HG03175 (cell line): Measurements from ENCODE around the gene ZKSCAN1.
"Not testable (repeated sequence)": the region's sequence is repeated elsewhere in the genome, so short reads cannot be mapped to it uniquely, and the experiment has no call there.

Source experiments
- ATAC-seq: cut with Tn5 transposase; IDR thresholded peaks from one replicate; pipeline ENCODE4 v1.9.1; 2021; ENCODE audit warnings: mild to moderate bottlenecking, moderate library complexity; ENCODE audit not compliant: unreplicated experiment

Gene ZKSCAN1

GRCh38 chr7:100015232-100016214, at the start of gene ZKSCAN1:
ZKSCAN1 (plus strand) TSS chr7:100015596; CDS start chr7:100023507, 7,911 bp downstream.
- ATAC-seq = peak; percentile 96

GRCh38 chr7:99969298-99969697, 46.1 kb upstream of the ZKSCAN1 start:
- no peak for ATAC-seq

DNA sequence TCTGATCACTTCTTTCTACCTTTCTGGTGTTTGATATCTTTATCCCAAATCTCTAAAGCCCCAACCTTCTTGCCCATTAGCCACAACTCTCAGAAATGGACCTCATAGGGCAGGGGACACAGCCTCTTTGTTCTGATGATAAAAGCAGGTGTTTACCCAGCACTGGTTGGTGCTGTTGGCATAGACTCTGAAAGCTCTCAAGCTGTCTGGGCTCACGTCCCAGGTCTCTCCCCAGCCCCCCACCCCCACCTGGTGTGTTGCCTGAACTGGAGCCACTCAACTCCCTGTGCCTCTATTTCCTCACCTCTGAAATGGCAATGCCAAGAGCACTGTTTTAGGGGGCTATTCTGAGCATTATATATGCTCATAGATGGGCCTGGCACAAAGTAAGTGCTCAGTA, 45.6 kb upstream of the ZKSCAN1 start:
- not testable (repeated sequence) for ATAC-seq

DNA sequence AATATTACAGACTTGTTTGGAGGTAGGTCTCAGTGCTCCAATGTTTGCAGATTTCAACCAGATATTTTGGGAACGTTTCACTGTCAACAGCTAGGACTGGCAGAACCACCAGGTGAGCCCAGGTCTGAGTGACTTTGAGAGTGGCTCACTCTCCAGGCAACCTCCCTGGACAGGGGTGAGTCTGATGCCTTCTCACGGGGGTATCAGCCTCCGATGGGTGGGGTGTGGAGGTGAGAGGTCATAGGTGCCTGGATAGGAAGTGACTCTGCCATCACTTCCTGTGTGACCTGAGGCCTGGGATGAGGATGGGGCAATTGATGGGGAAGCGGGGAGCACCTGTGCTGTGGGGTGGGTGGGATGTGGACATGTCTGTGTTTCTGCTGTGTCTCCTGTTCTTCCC, 44.2 kb upstream of the ZKSCAN1 start:
- ATAC-seq = no peak

- ATAC-seq = not testable (repeated sequence)
Measured at GRCh38 chr7:99973817-99974216, 41.6 kb upstream of the ZKSCAN1 start.

DNA sequence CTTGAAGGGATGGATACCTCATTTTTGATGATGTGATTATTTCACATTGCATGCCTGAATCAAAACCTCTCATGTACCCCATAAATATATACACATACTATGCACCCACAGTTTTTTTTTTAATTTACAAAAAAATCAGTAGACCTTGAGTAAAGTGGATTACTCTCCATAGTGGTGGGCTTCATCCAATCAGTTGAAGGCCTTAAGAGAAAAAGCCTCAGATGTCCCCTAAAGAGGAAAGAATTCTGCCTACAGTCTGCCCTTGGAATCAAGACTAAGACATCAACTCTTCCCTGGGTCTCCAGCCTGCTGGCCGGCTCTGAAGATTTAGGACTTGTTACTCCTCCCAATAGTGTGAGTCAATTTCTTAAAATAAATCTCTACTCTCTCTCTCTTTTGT, 40.7 kb upstream of the ZKSCAN1 start:
- ATAC-seq = no peak

GRCh38 chr7:99975782-99976521, 39.4 kb upstream of the ZKSCAN1 start, which contains the start of gene AZGP1:
AZGP1 (minus strand) TSS chr7:99976031; CDS start chr7:99976020, 11 bp downstream.
- ATAC-seq = no peak

DNA sequence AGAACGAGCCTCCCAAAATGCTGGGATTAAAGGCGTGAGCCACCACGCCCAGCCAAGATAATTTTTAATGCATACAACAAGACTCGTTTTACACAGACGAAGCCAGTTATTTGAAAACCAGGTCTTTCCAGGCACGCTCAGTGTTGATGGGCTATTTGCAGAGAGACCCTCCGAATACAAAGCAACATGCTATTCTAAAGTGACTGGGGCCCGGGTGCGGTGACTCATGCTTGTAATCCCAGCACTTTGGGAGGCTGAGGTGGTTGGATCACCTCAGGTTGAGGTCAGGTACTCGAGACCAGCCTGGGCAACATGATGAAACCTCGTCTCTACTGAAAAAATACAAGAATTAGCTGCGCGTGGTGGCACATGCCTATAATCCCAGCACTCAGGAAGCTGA, 38.8 kb upstream of the ZKSCAN1 start:
- no peak for ATAC-seq

- not testable (repeated sequence) for ATAC-seq
Measured at GRCh38 chr7:99979814-99980225, 35.6 kb upstream of the ZKSCAN1 start.

DNA sequence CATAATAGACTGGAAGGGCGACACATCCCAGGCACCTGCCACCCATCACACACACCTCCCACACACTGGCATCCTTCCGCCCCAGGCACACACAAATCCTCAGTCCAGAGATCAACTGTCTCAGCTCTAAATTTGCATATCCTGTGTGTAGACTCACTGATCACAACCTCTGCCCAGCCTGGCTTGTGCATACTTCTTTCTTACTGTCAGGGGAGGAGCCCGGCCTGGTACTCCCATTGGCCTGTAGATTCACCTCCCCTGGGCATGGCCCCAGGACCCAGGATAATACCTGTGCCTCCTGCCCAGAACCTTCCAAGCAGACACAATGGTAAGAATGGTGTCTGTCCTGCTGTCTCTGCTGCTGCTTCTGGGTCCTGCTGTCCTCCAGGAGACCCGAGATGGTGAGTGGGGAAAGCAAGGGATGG, 34.9 kb upstream of the ZKSCAN1 start:
- ATAC-seq = not testable (repeated sequence)

DNA sequence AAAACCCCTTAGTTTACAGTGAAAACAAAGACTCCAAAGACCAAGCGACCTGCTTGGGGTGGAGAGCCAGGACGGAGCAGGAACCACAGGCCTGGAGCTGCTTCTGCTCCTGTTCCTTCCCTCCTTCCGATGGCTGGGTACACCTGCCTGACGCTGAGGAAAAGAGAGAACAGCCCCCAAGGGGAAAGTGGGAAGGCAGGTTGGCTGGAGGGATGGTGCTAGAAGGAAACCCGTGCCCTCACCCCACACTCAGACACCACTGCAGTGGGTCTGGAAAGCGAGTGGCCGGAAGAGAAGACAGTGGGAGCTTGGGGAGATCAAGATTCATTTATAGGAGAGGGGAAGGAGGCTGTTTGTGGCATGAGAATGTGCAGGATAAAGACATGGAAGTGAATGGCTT, 34.3 kb upstream of the ZKSCAN1 start:
- ATAC-seq = not testable (repeated sequence)

- no peak for ATAC-seq
Measured at GRCh38 chr7:99984593-99984992, 30.8 kb upstream of the ZKSCAN1 start.

- ATAC-seq = not testable (repeated sequence)
Measured at GRCh38 chr7:99987306-99987705, 28.1 kb upstream of the ZKSCAN1 start.

DNA sequence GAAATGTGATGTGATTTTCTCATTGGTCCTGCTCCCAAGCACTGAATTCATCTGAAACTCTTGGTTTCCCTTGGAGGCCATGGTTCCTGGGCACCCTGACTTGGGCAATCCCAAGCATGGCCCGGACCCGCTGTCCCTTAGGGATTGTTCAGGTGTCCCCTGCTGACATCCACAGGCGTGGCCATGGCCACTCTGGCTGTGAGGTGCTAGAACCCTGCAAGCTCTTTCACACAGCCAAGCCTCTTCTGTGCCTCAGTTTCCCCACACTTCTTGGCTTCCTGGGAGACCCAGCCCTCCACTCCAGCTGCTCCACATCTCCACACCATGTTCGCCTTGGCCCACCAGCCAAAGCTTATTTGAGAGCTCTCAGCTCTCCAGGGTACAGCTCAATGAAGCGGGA, 27.6 kb upstream of the ZKSCAN1 start:
- no peak for ATAC-seq

GRCh38 chr7:99990460-99990852, 24.9 kb upstream of the ZKSCAN1 start:
- ATAC-seq = no peak

DNA sequence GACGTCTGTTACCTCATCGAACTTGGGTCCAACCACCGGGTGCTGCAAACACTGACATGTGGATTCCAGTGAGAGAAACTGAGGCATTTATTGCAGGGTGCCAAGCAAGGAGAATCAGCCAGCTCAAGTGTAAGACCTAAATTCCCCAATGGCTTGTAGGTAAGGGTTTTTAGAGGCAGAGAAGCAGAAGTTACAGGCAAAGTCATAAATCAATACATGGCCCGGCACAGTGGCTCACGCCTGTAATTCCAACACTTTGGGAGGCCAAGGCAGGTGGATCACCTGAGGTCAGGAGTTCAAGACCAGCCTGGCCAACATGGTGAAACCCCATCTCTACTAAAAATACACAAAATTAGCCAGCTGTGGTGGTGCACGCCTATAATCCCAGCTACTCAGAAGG, 23.9 kb upstream of the ZKSCAN1 start:
- not testable (repeated sequence) for ATAC-seq

- no peak for ATAC-seq
Measured at GRCh38 chr7:99992330-99993038, 22.9 kb upstream of the ZKSCAN1 start.

- ATAC-seq = no peak
Measured at GRCh38 chr7:99994819-99995218, 20.6 kb upstream of the ZKSCAN1 start.

DNA sequence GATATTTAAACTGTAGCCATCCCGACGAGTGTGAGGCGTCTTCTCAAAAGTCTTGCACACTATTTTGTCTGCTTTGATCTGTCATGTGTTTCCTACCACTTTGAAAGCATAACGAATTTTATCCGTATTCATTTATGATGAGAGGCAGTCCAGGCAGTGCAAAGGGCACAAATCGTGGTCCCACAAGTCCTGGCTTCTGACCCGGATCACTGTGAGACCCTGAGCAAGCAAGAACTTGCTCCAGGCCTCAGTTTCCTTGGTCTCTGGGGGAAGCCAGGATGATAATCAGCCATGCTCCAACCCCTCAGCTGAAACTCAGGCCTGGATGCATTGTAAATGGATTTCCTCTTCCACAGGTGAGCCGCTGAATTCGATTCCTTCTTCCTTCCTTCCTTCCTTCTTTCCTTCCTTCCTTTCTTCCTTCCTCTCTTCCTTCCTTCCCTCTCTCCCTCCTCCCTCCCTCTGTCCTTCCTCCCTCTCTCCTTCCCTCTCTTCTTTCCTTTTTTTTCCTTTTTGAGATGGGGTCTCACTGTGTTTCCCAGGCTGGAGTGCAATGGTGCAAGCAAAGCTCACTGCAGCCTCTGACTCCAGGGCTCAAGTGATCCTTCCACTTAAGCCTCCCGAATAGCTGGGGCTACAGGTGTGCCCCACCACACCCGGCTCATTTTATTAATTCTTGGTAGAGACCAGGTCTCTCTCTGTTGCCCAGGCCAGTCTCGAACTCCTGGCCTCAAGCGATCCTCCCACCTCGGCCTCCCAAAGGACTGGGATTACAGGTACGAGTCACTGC, 18.4 kb upstream of the ZKSCAN1 start:
- no peak for ATAC-seq

DNA sequence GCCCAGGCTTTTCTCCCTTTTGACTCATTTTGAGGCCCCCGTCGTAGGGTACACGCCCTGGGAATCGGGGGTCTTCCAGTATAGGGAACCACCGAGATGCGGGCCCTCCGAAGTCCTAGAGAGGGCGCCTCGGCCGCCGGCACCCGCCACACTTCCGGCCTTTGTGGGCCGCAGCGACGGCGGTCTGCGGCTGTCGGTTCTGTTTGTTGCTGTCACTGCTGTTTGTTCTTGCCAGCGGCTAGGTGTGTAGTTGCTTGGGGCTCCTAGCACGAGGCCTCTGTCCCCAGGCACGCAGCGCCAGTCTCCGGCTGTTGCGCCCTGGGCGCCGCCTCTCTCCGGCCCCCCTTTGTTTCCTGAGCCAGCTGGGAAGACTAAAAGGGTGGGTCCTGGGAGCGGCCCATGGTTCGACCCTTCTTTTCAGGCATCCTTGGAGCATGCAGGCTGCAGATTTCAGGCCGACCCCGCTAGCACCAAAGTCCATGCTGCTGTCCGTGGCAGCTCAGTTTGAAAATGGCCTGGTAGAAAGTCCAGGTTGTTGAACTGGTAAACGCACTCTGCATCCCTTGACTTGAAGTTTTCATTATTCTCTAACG, 17.8 kb upstream of the ZKSCAN1 start:
- ATAC-seq = peak; percentile 70
